Iris pigment epithelial cell (primary cell): ENCODE data around the gene RCBTB2.

Experiments
- DNase-seq: peaks from one replicate; pipeline ENCODE4 v3.0.0-alpha.2; 2011; ENCODE audit warnings: low read depth

The RCBTB2 gene

GRCh38 chr13:48493066-48493765 is 39.7 kb downstream of the RCBTB2 start:
- no peak for DNase-seq

- no peak for DNase-seq
Observed at GRCh38 chr13:48492470-48493065, 40.3 kb downstream of the RCBTB2 start.

GRCh38 chr13:48492096-48492440 is 40.8 kb downstream of the RCBTB2 start:
- no peak for DNase-seq

GRCh38 chr13:48491423-48492095 is 41.3 kb downstream of the RCBTB2 start:
- peak; percentile 21 for DNase-seq

GRCh38 chr13:48490241-48490640 is 42.6 kb downstream of the RCBTB2 start:
- DNase-seq, result no peak

- DNase-seq, result no peak
Observed at GRCh38 chr13:48489666-48490065, 43.2 kb downstream of the RCBTB2 start.

- no peak for DNase-seq
Observed at GRCh38 chr13:48488995-48489394, 43.9 kb downstream of the RCBTB2 start.

- DNase-seq, result no peak
Observed at GRCh38 chr13:48487968-48488367, 44.9 kb downstream of the RCBTB2 start.

GRCh38 chr13:48486836-48487235 is 46.0 kb downstream of the RCBTB2 start:
- no peak for DNase-seq

- no peak for DNase-seq
Observed at GRCh38 chr13:48486362-48486761, 46.5 kb downstream of the RCBTB2 start.

GRCh38 chr13:48485432-48485831 is 47.4 kb downstream of the RCBTB2 start:
- DNase-seq, result no peak

GRCh38 chr13:48483575-48483974 is 49.3 kb downstream of the RCBTB2 start:
- no peak for DNase-seq

- DNase-seq, result no peak
Observed at GRCh38 chr13:48478391-48478790, 54.5 kb downstream of the RCBTB2 start.

GRCh38 chr13:48477191-48477855 is 55.6 kb downstream of the RCBTB2 start:
- no peak for DNase-seq

GRCh38 chr13:48476686-48477085 is 56.2 kb downstream of the RCBTB2 start:
- no peak for DNase-seq

GRCh38 chr13:48476215-48476614 is 56.7 kb downstream of the RCBTB2 start:
- DNase-seq, result no peak

- DNase-seq, result no peak
Observed at GRCh38 chr13:48475230-48475629, 57.6 kb downstream of the RCBTB2 start.

- no peak for DNase-seq
Observed at GRCh38 chr13:48457578-48458242, 75.2 kb downstream of the RCBTB2 start.

- DNase-seq, result no peak
Observed at GRCh38 chr13:48456546-48456945, 76.3 kb downstream of the RCBTB2 start.

GRCh38 chr13:48451196-48451595 is 81.7 kb downstream of the RCBTB2 start:
- peak; percentile 73 for DNase-seq

GRCh38 chr13:48449656-48450055 is 83.2 kb downstream of the RCBTB2 start:
- DNase-seq, result no peak

- DNase-seq, result peak; percentile 84
Observed at GRCh38 chr13:48448959-48449614, 83.8 kb downstream of the RCBTB2 start.
